ENCODE measurements around the gene CCND2. TPM values are rescaled to one million over a fixed set of nuclear protein-coding genes. Genes with fewer than 3 reads are reported as not detected.

CCND2 gene
- total and polyA plus RNA-seq, 11 donors = 48.0 to 620 (median 208) TPM

- Histone ChIP-seq H3K27ac (peak overlapping the region; percentile 88 to 98 (median 94)), H3K36me3 (peaks cover 0 to 47% (median 42%) of the 10 kb centered on the region in 9 donors), H3K9me3 (no peaks in the 10 kb centered on the region), H3K4me3 (peak overlapping the region; percentile 55 to 96 (median 88)), H3K4me1 (peaks cover 7 to 79% (median 62%) of the 10 kb centered on the region in 12 donors), H3K27me3 (peaks cover 0 to 19% (median 0%) of the 10 kb centered on the region in 9 donors)
- DNase-seq = peak in 1 of 5 donors; percentile 51
- 37 to 44% (median 39%) methylated on average over 14 of the region's 14 CpGs for WGBS, 4 donors
- intact Hi-C loops (cut with DNase I) = loop anchor here (2.0 to 10.0 kb wide), 15 partner anchors 46 to 391 kb away; partner anchors contain the start of gene TIGAR (in 1 of the 10)
- no peak for TF ChIP-seq POLR2A (IDR thresholded peaks at IDR 0.05)
- no peak for TF ChIP-seq CTCF (IDR thresholded peaks at IDR 0.05)
- ATAC-seq = no peak
Observed at GRCh38 chr12:4275870-4276301, 2.3 kb downstream of the CCND2 start.

DNA sequence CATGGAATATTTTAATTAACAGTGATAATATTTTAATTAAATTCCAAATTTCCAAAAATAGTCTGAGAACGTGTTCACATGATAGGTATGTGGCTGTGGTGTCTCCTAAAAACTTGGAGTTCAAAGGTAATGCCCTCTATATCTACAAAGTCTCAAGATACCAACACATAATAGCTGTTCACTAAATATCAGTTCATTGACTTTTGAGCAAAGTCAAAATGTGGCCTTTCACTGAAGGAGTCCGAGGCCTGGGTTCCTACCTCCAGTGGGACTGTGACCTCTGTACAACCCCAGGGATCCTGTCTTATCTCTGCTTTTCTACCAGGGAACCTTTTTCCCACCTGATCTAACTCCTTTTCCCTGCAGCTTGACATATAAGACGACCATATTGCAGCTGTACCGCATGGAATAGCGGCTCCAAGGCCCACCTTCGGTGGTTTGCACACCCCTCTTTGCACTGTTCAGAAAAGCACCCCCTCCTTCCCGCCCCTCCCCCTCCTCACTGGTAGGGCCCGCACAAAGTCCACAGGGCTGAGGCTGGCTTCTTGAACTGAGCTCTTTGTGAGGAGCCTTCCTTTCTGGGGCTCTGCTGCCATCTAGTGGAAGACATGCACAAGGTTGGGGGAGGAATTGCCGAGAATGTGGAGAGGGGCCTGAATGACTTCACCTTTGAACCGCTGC is 3.1 kb downstream of the CCND2 start:
- intact Hi-C loops (cut with DNase I) = loop anchor here (1.0 to 10.0 kb wide), 16 partner anchors 46 to 392 kb away; partner anchors contain the start of gene TIGAR (in 1 of the 10)
- DNase-seq (peak; percentile 84 to 91 (median 89)), ATAC-seq (peak; percentile 29 to 47 (median 38))
- peaks cover 0 to 55% (median 50%) of the 10 kb centered on the region in 9 donors for H3K36me3 ChIP-seq
- TF ChIP-seq POLR2A (IDR thresholded peaks at IDR 0.05) = no peak
- peak; percentile 73 to 93 (median 88) for TF ChIP-seq CTCF (IDR thresholded peaks at IDR 0.05)
- 1 to 6% (median 4%) methylated on average over 10 of the region's 10 CpGs for WGBS, 4 donors
- no peaks in the 10 kb centered on the region for H3K9me3 ChIP-seq
- peaks cover 0 to 19% (median 0%) of the 10 kb centered on the region in 9 donors for H3K27me3 ChIP-seq
- H3K4me3 ChIP-seq = peak overlapping the region in 10 of 12 donors; percentile 13 to 96 (median 88)
- H3K4me1 ChIP-seq = peaks cover 7 to 77% (median 66%) of the 10 kb centered on the region in 12 donors
- H3K27ac ChIP-seq = peak overlapping the region in 11 of 12 donors; percentile 88 to 98 (median 95)

DNA sequence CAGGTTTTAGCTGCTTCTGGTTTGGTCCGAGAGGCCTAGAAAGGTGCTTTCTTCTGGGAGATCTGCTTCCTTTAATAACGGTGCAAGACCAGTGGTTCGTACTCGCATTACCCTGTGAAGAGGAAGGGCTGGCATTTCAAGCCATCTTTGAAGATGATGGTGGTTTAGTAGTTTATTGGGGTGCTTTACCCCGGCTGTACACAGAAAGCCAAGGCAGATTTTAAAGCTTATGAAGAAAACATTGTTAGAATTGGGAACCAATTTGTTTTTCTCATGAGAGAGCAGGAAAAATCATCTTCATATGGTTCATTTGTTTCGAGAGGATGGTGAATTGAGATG is 3.6 kb downstream of the CCND2 start:
- DNase-seq (no peak), ATAC-seq (no peak)
- peaks cover 0 to 17% (median 0%) of the 10 kb centered on the region in 9 donors for H3K27me3 ChIP-seq
- peaks cover 0 to 60% (median 55%) of the 10 kb centered on the region in 9 donors for H3K36me3 ChIP-seq
- H3K9me3 ChIP-seq = no peaks in the 10 kb centered on the region
- H3K27ac ChIP-seq = peak overlapping the region in 11 of 12 donors; percentile 52 to 98 (median 92)
- intact Hi-C loops (cut with DNase I) = loop anchor here (1.0 to 10.0 kb wide), 16 partner anchors 45 to 392 kb away; partner anchors contain the start of gene TIGAR (in 1 of the 10)
- peaks cover 7 to 78% (median 66%) of the 10 kb centered on the region in 12 donors for H3K4me1 ChIP-seq
- peak overlapping the region in 6 of 12 donors; percentile 68 to 96 (median 91) for H3K4me3 ChIP-seq
- peak in 4 of 12 donors; percentile 2 to 25 (median 10) for TF ChIP-seq CTCF (IDR thresholded peaks at IDR 0.05)
- TF ChIP-seq POLR2A (IDR thresholded peaks at IDR 0.05) = no peak
- WGBS, 4 donors = 21 to 27% (median 23%) methylated on average over 6 of the region's 6 CpGs

GRCh38 chr12:4277857-4278256 is 4.3 kb downstream of the CCND2 start:
- no peaks in the 10 kb centered on the region for H3K9me3 ChIP-seq
- H3K27me3 ChIP-seq = peaks cover 0 to 10% (median 0%) of the 10 kb centered on the region in 9 donors
- WGBS, 4 donors = 41 to 74% (median 54%) methylated on average over 3 of the region's 3 CpGs
- ATAC-seq (no peak), DNase-seq (no peak)
- H3K4me1 ChIP-seq = peaks cover 7 to 78% (median 62%) of the 10 kb centered on the region in 12 donors
- intact Hi-C loops (cut with DNase I) = loop anchor here (1.0 to 10.0 kb wide), 16 partner anchors 44 to 393 kb away; partner anchors contain the start of gene TIGAR (in 1 of the 10)
- H3K4me3 ChIP-seq = peak overlapping the region in 1 of 12 donors; percentile 68
- TF ChIP-seq CTCF (IDR thresholded peaks at IDR 0.05) (no peak), POLR2A (IDR thresholded peaks at IDR 0.05) (no peak)
- H3K27ac ChIP-seq = peak overlapping the region in 11 of 12 donors; percentile 52 to 98 (median 92)
- peaks cover 0 to 67% (median 62%) of the 10 kb centered on the region in 9 donors for H3K36me3 ChIP-seq
